GM12873 (cell line): ENCODE results near the gene HSBP1L1.

Experiments
- TF ChIP-seq, protein P1 (sequence below): IDR thresholded peaks from 2 replicates; pipeline ENCODE4 v1.5.1; 2012; ENCODE audit warnings: low read depth, mild to moderate bottlenecking, moderate library complexity, low read length, control low read depth; ENCODE audit not compliant: insufficient read depth; ENCODE audit errors: missing control alignments

HSBP1L1 gene

DNA sequence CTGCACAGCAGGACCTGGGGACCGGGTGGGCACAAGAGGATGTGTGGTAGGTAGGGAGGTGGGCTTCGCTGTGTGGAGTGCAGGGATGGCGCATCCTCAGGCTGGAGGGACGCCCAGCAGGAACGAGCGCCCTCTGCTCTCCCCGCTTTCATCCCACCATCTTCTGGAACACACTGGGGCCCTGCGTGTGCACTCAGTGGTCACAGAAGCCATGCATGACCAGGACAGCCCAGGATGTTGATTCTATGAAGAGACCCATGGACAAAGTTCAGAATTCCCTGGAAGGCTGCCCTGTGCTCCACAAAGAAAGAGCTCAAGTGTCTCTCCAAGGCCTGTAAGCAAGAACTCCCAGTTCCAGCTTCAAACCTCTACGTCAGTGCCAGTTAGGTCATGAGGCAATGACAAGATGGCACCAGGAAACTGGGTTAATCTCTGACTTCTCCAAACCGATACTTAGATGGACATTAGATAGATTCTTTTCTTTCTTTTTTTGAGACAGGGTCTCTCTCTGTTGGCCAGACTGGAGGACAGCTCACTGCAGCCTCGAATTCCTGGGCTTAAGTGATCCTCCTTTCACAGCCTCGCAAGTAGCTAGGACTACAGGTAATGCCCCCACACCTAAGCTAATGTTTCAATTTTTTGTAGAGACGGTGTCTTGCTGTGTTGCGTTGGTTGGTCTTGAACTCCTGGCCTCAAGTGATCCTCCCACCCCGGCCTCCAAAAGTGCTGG lies 16.4 kb upstream of the HSBP1L1 start:
- TF ChIP-seq, protein P1, sequence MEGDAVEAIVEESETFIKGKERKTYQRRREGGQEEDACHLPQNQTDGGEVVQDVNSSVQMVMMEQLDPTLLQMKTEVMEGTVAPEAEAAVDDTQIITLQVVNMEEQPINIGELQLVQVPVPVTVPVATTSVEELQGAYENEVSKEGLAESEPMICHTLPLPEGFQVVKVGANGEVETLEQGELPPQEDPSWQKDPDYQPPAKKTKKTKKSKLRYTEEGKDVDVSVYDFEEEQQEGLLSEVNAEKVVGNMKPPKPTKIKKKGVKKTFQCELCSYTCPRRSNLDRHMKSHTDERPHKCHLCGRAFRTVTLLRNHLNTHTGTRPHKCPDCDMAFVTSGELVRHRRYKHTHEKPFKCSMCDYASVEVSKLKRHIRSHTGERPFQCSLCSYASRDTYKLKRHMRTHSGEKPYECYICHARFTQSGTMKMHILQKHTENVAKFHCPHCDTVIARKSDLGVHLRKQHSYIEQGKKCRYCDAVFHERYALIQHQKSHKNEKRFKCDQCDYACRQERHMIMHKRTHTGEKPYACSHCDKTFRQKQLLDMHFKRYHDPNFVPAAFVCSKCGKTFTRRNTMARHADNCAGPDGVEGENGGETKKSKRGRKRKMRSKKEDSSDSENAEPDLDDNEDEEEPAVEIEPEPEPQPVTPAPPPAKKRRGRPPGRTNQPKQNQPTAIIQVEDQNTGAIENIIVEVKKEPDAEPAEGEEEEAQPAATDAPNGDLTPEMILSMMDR = no peak

DNA sequence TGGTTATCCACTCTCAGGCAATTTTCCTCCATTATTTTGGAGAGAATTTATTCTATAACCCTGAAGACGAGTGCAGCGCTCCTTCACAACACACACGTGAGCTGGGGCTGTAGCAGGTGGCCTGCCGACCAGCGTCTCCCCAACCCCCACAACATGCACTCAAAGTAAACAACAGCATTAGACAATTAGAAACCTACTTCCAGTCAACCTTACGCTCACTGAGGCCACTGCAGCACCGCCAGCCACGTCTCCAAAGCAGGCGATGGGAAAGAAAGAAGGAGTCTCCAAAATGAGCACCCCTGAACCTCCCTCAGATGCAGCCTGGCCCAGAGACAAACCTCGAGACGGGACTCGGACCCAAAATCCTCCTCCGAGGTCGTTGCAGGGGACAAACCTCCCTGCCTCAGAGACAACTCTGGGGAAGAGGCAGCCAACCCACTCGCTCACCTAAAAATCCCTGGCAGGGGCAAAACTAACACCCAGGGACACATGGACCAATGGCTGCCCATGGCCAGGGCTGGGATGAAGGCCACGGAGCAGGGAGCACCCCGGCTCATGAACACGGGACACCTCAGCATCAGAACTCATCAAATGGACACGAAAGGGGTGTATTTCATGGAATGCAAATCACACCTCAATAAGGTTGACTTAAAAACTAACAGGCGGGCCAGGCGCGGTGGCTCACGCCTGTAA lies 15.6 kb upstream of the HSBP1L1 start:
- TF ChIP-seq, protein P1 = no peak

DNA sequence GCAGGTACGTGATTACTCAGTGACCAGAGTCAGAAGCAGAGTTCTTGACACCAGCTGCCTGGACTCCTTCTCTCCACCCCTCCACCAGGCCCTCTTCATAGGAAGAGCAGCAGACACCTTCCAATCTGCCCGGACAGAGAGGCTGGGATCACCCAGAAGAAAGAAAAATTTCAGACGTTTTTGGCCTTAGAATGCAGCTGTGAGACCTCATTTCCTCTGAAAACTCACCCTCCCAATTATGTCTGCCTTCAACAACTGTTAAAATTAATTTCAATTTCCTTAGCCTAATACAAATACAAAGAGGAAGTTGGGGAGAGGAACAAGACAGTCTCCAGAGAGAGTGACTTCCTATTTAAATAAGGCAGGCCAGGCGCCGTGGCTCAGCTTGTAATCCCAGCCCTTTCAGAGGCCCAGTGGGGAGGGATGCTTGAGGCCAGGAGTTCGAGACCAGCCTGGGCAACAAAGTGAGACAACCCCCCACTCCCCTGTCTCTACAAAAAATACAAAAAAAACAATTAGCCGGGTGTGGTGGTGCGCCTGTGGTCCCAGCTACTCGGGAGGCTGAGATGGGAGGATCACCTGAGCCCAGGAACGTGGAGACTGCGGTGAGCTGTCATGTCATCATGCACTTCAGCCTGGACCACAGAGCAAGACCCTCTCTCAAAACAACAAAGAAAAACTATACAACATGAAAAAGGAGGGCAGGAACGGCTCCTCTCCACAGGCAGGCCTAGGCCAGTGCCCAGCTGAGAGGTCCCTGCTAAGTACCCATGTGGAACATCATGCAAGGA lies 14.6 kb upstream of the HSBP1L1 start:
- TF ChIP-seq, protein P1 = no peak

DNA sequence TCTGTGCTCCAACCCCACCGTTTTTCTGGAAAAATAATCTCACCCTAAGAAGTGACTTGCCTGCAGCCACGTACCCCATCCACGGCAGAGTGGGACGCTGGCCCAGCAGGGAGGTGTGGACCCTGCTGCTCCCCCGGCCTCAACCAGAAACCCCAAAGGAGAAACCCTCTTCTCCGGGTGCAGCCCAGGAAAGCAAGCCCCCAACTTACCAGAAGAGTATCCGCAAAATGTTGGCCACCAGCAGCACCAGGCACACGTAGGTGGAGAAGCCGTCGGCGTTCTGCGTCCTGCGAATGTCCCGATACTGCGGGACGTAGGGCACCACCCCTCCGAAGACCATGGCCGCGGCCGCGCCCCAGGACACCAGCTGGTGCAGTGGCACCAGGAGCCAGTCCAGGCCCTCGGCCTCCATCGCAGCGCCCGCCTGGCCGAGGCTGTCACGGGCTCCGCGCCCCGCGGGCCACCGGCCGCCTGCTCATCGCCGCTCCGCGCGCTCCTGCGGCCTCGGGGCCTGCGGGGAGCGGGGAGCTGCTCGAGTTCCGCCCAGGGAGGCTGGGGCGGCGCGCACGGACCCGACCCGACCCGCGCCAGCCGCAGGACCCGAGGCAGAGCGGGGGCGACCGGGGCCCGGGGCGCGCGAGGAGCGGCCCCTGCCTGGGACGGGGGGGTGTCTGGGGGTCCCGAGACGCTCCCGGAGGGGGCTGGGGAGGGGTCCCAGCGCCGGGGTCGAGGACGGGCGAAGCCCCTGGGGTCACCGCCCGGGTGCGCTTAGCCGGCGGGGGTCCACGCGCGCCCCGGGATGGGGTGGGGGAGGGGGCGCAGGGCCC lies 13.7 kb upstream of the HSBP1L1 start:
- TF ChIP-seq, protein P1 = no peak

DNA sequence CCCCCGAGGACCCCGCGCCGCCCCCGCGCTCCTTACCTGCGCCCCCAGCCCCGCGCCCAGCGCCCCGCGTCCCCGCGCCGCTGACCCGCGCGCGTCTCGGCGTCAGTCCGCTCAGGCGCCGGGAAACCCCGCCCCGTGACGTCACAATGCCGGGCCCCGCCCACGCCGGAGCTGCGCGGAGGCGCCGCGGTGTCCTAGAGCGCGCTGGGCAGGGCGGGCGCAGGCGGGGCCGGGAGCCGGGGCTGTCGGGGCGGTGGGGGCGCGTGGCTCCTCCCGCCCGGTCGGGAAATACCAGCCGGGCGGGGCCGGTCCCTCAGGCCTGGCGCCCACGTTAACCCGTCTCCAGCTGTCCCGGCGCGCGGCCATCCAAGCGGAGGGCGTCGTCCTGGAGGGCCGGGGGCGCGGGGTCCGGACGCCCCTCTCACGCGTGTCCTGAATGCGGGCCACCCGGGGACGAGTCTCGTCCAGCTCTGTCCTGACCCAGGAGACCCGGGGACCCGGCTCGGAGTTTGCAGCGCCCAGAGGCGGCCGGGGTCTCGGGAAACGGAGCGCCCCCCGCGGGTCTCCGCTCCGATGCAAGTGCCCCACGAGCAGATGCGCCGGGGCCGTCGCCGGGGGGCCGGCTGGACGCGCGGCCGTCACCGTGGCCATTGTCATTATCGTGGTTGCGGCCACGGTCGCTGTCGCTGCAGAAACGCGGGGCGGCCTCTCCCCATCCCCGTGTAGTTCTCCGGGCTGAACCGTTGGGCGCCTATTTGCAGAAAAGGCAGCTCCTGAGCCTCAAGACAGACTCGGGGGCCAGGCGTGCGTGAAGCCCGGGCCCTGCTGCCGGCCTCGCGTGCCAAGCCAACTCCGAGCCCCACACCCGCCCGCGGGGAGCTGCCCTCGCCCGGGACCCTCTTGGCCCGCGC lies 12.6 kb upstream of the HSBP1L1 start, which contains the start of gene SLC66A2:
Gene SLC66A2, minus strand, starts transcription at position 109 of the 911 bp plus-strand sequence. CDS start 727 bp downstream, outside the sequence.
- TF ChIP-seq, protein P1 = no peak

DNA sequence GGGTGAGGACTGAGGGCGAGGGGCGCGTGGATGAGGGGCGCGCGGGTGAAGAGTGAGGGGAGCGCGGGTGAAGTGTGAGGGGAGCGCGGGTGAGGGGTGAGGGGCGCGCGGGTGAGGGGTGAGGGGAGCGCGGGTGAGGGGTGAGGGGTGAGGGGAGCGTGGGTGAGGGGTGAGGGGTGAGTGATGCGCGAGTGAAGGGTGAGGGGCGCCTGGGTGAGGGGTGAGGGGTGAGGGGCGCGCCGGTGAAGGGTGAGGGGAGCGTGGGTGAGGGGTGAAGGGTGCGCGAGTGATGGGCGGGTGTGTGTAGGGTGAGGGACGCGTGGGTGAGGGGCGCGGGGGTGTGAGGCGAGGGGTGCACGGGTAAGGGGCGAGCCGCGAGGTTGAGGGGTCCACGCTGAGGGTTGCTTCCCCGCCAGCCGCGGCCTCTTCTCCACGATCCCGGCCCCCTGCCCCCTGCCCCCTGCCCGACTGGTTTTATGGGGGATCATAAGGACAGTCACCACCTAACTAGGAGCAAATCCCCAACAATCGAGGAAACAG lies 11.9 kb upstream of the HSBP1L1 start:
- TF ChIP-seq, protein P1 = no peak
